Left ventricle myocardium inferior (tissue), 1 donor: Measurements from ENCODE around the gene PXDN. TPM values are rescaled to one million over a fixed set of nuclear protein-coding genes. Genes with fewer than 3 reads are reported as not detected.

Experiments
- DNase-seq: peaks from one replicate; pipeline ENCODE4 v3.0.0-alpha.2; 2020
- H3K27ac ChIP-seq: fragments of 200-600 bp; replicated peaks from 2 replicates; pipeline ENCODE4 v1.8.0; 2021
- H3K27me3 ChIP-seq: fragments of 200-600 bp; 2 replicates; pipeline ENCODE4 v1.8.0; 2021; ENCODE audit warnings: low read depth
- H3K36me3 ChIP-seq: fragments of 200-600 bp; 2 replicates; pipeline ENCODE4 v1.8.0; 2021
- H3K4me1 ChIP-seq: fragments of 200-600 bp; 2 replicates; pipeline ENCODE4 v1.8.0; 2021
- H3K4me3 ChIP-seq: fragments of 200-600 bp; 2 replicates; pipeline ENCODE4 v1.8.0; 2021; ENCODE audit warnings: mild to moderate bottlenecking, moderate library complexity
- H3K9me3 ChIP-seq: fragments of 200-600 bp; replicated peaks from 2 replicates; pipeline ENCODE4 v1.8.0; 2021
- CTCF ChIP-seq: fragments of 200-600 bp; IDR thresholded peaks from 2 replicates; pipeline ENCODE4 v1.8.0; 2021; ENCODE audit warnings: antibody characterized with exemption, mild to moderate bottlenecking, borderline replicate concordance
- intact Hi-C: fragments of 100-400 bp; cut with micrococcal nuclease; formaldehyde crosslinking; loops from one replicate; pipeline ENCODE4 v1.11.0; 2022
- total RNA-seq: library from RNA; stranded (reverse); fragmentation: NEBNext Ultra II Directional; extraction: Animal tissue kit (Norgen Biotek cat#: 25700); gene quantifications from one replicate; pipeline ENCODE4 v1.2.1, GENCODE V29; 2021
- donor health status: DM: no; HTN: yes; CAD: no; lungs with severe emphysema.

The PXDN gene
- total RNA-seq, 1 donor from 2014 or later: 15.7 TPM

GRCh38 chr2:1692342-1692741 lies 52.0 kb downstream of the PXDN start:
- Histone ChIP-seq H3K4me1 (peaks cover 9% of the 10 kb centered on the region), H3K4me3 (no peak overlapping the region), H3K9me3 (peaks cover 12% of the 10 kb centered on the region), H3K27me3 (no peaks in the 10 kb centered on the region), H3K36me3 (peaks cover 9% of the 10 kb centered on the region), H3K27ac (no peak overlapping the region)
- intact Hi-C loops: no loop called here
- TF ChIP-seq CTCF: no peak
- no peak for DNase-seq

GRCh38 chr2:1691366-1691765 lies 52.9 kb downstream of the PXDN start:
- no peak for TF ChIP-seq CTCF
- intact Hi-C loops: no loop called here
- no peak overlapping the region for H3K4me3 ChIP-seq
- H3K4me1 ChIP-seq: peaks cover 11% of the 10 kb centered on the region
- H3K9me3 ChIP-seq: peaks cover 4% of the 10 kb centered on the region
- H3K27me3 ChIP-seq: no peaks in the 10 kb centered on the region
- DNase-seq: no peak
- no peak overlapping the region for H3K27ac ChIP-seq
- H3K36me3 ChIP-seq: peaks cover 18% of the 10 kb centered on the region

- peaks cover 23% of the 10 kb centered on the region for H3K4me1 ChIP-seq
- TF ChIP-seq CTCF: no peak
These were observed 54.1 kb downstream of the PXDN start for GRCh38 chr2:1690056-1690775.

GRCh38 chr2:1688859-1689258 lies 55.5 kb downstream of the PXDN start:
- no peak for TF ChIP-seq CTCF
- intact Hi-C loops: no loop called here
- DNase-seq: no peak
- Histone ChIP-seq H3K4me3 (no peak overlapping the region), H3K9me3 (no peaks in the 10 kb centered on the region), H3K36me3 (peaks cover 25% of the 10 kb centered on the region), H3K27ac (no peak overlapping the region), H3K27me3 (peaks cover 6% of the 10 kb centered on the region), H3K4me1 (peaks cover 15% of the 10 kb centered on the region)

More at GRCh38 chr2:1690056-1690775, 54.1 kb downstream of the PXDN start:
- Histone ChIP-seq H3K27ac (no peak overlapping the region), H3K27me3 (peaks cover 3% of the 10 kb centered on the region), H3K36me3 (peaks cover 18% of the 10 kb centered on the region), H3K4me3 (no peak overlapping the region), H3K9me3 (no peaks in the 10 kb centered on the region)
- intact Hi-C loops: no loop called here
- DNase-seq: no peak

- Histone ChIP-seq H3K27me3 (peaks cover 6% of the 10 kb centered on the region), H3K36me3 (peaks cover 27% of the 10 kb centered on the region), H3K4me1 (peaks cover 15% of the 10 kb centered on the region), H3K4me3 (no peak overlapping the region), H3K9me3 (no peaks in the 10 kb centered on the region), H3K27ac (no peak overlapping the region)
- intact Hi-C loops: no loop called here
- no peak for DNase-seq
- TF ChIP-seq CTCF: no peak
These were observed 56.2 kb downstream of the PXDN start for GRCh38 chr2:1688161-1688560.
